Measurements from ENCODE around the gene CEP89. TPM values are rescaled to one million over a fixed set of nuclear protein-coding genes. Genes with fewer than 3 reads are reported as not detected.

Gene CEP89
- 40.9 to 49.6 TPM (median 45.7 TPM) in 5 replicates for total RNA-seq (2022; extraction: Qiagen RNA extraction; ENCODE audit: low read depth)

DNA sequence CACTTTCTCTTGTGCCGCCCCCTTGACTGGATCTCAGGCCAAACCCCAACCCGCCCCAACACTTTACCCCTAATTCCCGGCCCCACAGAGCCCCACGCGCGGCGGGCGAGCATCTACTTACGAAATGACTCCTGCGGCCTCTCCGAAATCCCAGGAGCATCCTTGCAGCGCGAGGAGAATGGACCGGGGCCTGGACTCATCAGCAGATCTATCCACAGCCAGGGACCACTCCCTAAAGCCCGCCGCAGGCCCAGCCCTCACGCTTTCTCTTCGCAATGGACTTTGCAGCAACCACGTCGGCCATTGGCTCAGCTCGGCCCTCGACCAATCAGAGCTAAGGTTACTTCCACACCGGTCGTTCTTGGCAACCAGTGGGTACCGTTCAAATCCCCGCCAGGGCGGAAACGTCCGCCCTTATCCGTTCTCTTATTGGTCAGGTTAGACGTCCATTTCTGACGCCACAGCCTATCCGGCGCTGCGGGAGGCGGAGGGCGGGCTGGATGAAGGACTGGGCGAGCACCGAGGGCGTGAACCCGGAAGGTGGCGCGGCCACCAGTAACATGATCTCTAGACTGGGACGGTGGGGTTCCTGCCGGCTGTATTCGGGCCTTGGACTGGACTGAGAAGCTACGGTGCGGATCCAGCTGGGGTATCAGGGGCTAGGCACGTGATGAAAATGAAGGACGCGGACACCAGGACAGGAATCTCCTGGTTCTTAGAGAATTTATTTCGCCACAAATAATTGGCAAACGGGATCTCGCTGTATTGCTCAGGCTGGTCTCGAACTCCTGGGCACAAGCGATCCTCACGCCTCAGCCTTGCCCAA lies at the start of gene CEP89, which contains the start of gene FAAP24:
Gene CEP89, minus strand, starts transcription at position 244 of the 826 bp plus-strand sequence. Its CDS starts 84 bp downstream, at position 160.
Gene FAAP24, plus strand, starts transcription at position 528 of the 826 bp plus-strand sequence. CDS start 955 bp downstream, outside the sequence.

DNA sequence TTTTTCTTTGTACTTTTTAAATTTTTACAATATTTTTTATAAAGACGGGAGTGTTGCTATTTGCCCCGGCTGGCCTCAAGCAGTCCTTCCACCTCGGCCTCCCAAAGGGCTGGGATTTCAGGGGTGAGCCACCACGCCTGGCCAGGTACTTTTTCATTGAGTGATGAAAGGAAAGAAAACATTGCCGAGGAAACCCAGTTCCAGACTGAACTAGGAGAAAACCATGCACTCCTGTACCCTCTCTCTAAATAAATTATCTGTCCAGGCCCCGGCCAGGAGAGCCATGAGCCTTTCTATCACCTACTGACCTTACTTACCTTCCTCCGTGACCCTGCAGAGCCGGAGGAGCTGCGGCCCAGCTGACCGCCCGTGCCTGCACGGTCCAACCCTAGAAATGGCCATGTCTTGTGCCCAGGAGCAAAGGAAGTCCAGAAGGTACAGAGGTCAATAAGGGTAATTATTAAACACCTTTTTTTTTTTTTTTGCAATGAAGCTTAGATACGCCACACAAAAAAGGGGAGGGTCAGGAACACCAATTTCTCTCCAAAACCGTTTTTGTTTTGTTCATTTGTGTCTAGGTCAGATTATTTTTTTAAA lies 102.3 kb downstream of the CEP89 start, which contains the start of gene SLC7A9:
Gene SLC7A9, minus strand, starts transcription at position 399 of the 597 bp plus-strand sequence. CDS start 1,233 bp downstream, outside the sequence.

Other genes with a start within 250 kb of the CEP89 start
- gene SLC7A9, start 102.2 kb downstream of the CEP89 start, total RNA-seq (2022; extraction: Qiagen RNA extraction; ENCODE audit: low read depth) = 0.35 to 0.67 TPM (median 0.52 TPM) in 4 of 5 replicates, not detected in the other
- gene FAAP24, start 284 bp upstream of the CEP89 start, total RNA-seq (2022; extraction: Qiagen RNA extraction; ENCODE audit: low read depth) = 14.8 to 17.8 TPM (median 15.4 TPM) in 5 replicates
- gene RHPN2, start 92.9 kb upstream of the CEP89 start, total RNA-seq (2022; extraction: Qiagen RNA extraction; ENCODE audit: low read depth) = 50.9 to 71.5 TPM (median 56.4 TPM) in 5 replicates
- 13.2 to 15.5 TPM (median 14.9 TPM) in 5 replicates for gene GPATCH1, start 109.2 kb upstream of the CEP89 start, total RNA-seq (2022; extraction: Qiagen RNA extraction; ENCODE audit: low read depth)
- gene WDR88, start 160.2 kb upstream of the CEP89 start, total RNA-seq (2022; extraction: Qiagen RNA extraction; ENCODE audit: low read depth) = not detected in 5 replicates
- 30.8 to 58.6 TPM (median 51.9 TPM) in 5 replicates for gene LRP3, start 222.4 kb upstream of the CEP89 start, total RNA-seq (2022; extraction: Qiagen RNA extraction; ENCODE audit: low read depth)